Ovary (tissue), 3 donors: ENCODE measurements around the gene GDF15.

Experiments used
- CTCF ChIP-seq, 3 donors: fragments of 450-650 bp in 2 of 3; fragments of 200-600 bp in 1 of 3; IDR thresholded peaks; one replicate each; pipeline versions ENCODE4 v1.5.1 to v1.8.0; 2016 to 2022; ENCODE audit warnings: antibody characterized with exemption in 3 of 3, mild to moderate bottlenecking in 1 of 3
- EP300 ChIP-seq: sonication (generic); formaldehyde crosslinking; IDR thresholded peaks from one replicate; pipeline ENCODE4 v1.6.1; 2017; ENCODE audit warnings: antibody characterized with exemption
- POLR2A ChIP-seq: fragments of 450-650 bp; IDR thresholded peaks from one replicate; pipeline ENCODE4 v1.6.1; 2017; ENCODE audit warnings: antibody characterized with exemption, mild to moderate bottlenecking, moderate library complexity
- donor health status: DM: no; HTN: no; CAD: no.

- TF ChIP-seq CTCF (IDR thresholded peaks at IDR 0.05) (no peak), POLR2A (no peak), EP300 (no peak)
These were observed 36.7 kb downstream of the GDF15 start for GRCh38 chr19:18422530-18423191.
